Stimulated activated memory B cell treated with anti-CD40 and anti-IgM and Interleukin-4, amounts not matched to agents 10 μg/mL and 1 μg/mL and 100 μg/mL, for 72 hours (primary cell): ENCODE results near the gene HOMER3.
A peak's percentile ranks its signal among the peaks of the same experiment; 100 is the strongest.
"Not testable (repeated sequence)": the region's sequence is repeated elsewhere in the genome, so short reads cannot be mapped to it uniquely, and the experiment has no call there.

ENCODE experiments used
- ATAC-seq: fragments of 150-1000 bp; cut with Tn5 transposase; 2 replicates; pipeline ENCODE4 v1.10.0; 2021
- H3K27ac Mint-ChIP-seq: one replicate; pipeline ENCODE4 v1.8.0; 2022; ENCODE audit warnings: mild to moderate bottlenecking, mixed read lengths
- H3K27me3 Mint-ChIP-seq: one replicate; pipeline ENCODE4 v1.8.0; 2022; ENCODE audit warnings: mixed read lengths
- H3K36me3 Mint-ChIP-seq: one replicate; pipeline ENCODE4 v1.8.0; 2022; ENCODE audit warnings: mixed read lengths
- H3K4me1 Mint-ChIP-seq: one replicate; pipeline ENCODE4 v1.8.0; 2022; ENCODE audit warnings: mixed read lengths
- H3K4me3 Mint-ChIP-seq: one replicate; pipeline ENCODE4 v1.8.0; 2022; ENCODE audit warnings: mild to moderate bottlenecking, moderate library complexity, mixed read lengths
- H3K9me3 Mint-ChIP-seq: one replicate; pipeline ENCODE4 v1.8.0; 2022; ENCODE audit warnings: mixed read lengths

Gene HOMER3

GRCh38 chr19:18967358-18968146, 26.5 kb upstream of the HOMER3 start:
- ATAC-seq: no peak
- no peak overlapping the region for H3K4me3 Mint-ChIP-seq
- no peak overlapping the region for H3K27ac Mint-ChIP-seq
- no peaks in the 10 kb centered on the region for H3K4me1 Mint-ChIP-seq
- H3K9me3 Mint-ChIP-seq: no peaks in the 10 kb centered on the region
- no peaks in the 10 kb centered on the region for H3K36me3 Mint-ChIP-seq
- peaks cover 33% of the 10 kb centered on the region for H3K27me3 Mint-ChIP-seq

- no peak for ATAC-seq
- no peaks in the 10 kb centered on the region for H3K36me3 Mint-ChIP-seq
- no peak overlapping the region for H3K4me3 Mint-ChIP-seq
- no peaks in the 10 kb centered on the region for H3K9me3 Mint-ChIP-seq
- H3K27ac Mint-ChIP-seq: no peak overlapping the region
- H3K27me3 Mint-ChIP-seq: peaks cover 45% of the 10 kb centered on the region
- peaks cover 12% of the 10 kb centered on the region for H3K4me1 Mint-ChIP-seq
These were observed 25.3 kb upstream of the HOMER3 start for GRCh38 chr19:18966307-18966706.

- Mint-ChIP-seq H3K4me3 (no peak overlapping the region), H3K27me3 (peaks cover 36% of the 10 kb centered on the region), H3K4me1 (peaks cover 14% of the 10 kb centered on the region), H3K9me3 (no peaks in the 10 kb centered on the region), H3K27ac (no peak overlapping the region), H3K36me3 (no peaks in the 10 kb centered on the region)
- ATAC-seq: no peak
These were observed 23.1 kb upstream of the HOMER3 start for GRCh38 chr19:18964121-18964520.

GRCh38 chr19:18961767-18962620, 21.0 kb upstream of the HOMER3 start:
- H3K27me3 Mint-ChIP-seq: peaks cover 26% of the 10 kb centered on the region
- H3K36me3 Mint-ChIP-seq: no peaks in the 10 kb centered on the region
- no peak overlapping the region for H3K4me3 Mint-ChIP-seq
- peaks cover 14% of the 10 kb centered on the region for H3K4me1 Mint-ChIP-seq
- no peak overlapping the region for H3K27ac Mint-ChIP-seq
- ATAC-seq: no peak
- H3K9me3 Mint-ChIP-seq: no peaks in the 10 kb centered on the region

- Mint-ChIP-seq H3K36me3 (no peaks in the 10 kb centered on the region), H3K9me3 (no peaks in the 10 kb centered on the region), H3K27me3 (peaks cover 26% of the 10 kb centered on the region), H3K27ac (no peak overlapping the region), H3K4me1 (peaks cover 14% of the 10 kb centered on the region), H3K4me3 (no peak overlapping the region)
- no peak for ATAC-seq
These were observed 19.4 kb upstream of the HOMER3 start for GRCh38 chr19:18960370-18960769.

GRCh38 chr19:18955042-18955441, 14.0 kb upstream of the HOMER3 start:
- H3K4me3 Mint-ChIP-seq: no peak overlapping the region
- no peak for ATAC-seq
- H3K9me3 Mint-ChIP-seq: peaks cover 14% of the 10 kb centered on the region
- H3K27me3 Mint-ChIP-seq: no peaks in the 10 kb centered on the region
- no peak overlapping the region for H3K27ac Mint-ChIP-seq
- no peaks in the 10 kb centered on the region for H3K4me1 Mint-ChIP-seq
- no peaks in the 10 kb centered on the region for H3K36me3 Mint-ChIP-seq

GRCh38 chr19:18954094-18954493, 13.1 kb upstream of the HOMER3 start:
- no peaks in the 10 kb centered on the region for H3K36me3 Mint-ChIP-seq
- peaks cover 1% of the 10 kb centered on the region for H3K4me1 Mint-ChIP-seq
- no peak overlapping the region for H3K4me3 Mint-ChIP-seq
- no peak for ATAC-seq
- H3K9me3 Mint-ChIP-seq: peaks cover 14% of the 10 kb centered on the region
- no peak overlapping the region for H3K27ac Mint-ChIP-seq
- no peaks in the 10 kb centered on the region for H3K27me3 Mint-ChIP-seq

GRCh38 chr19:18952364-18953003, 11.5 kb upstream of the HOMER3 start:
- H3K27me3 Mint-ChIP-seq, H3K4me3 Mint-ChIP-seq, ATAC-seq, H3K27ac Mint-ChIP-seq, H3K36me3 Mint-ChIP-seq: not testable (repeated sequence)
- Mint-ChIP-seq H3K4me1 (peaks cover 15% of the 10 kb centered on the region), H3K9me3 (peaks cover 14% of the 10 kb centered on the region)

GRCh38 chr19:18951721-18952281, 10.8 kb upstream of the HOMER3 start:
- Mint-ChIP-seq H3K4me1 (peaks cover 20% of the 10 kb centered on the region), H3K27me3 (no peaks in the 10 kb centered on the region), H3K36me3 (no peaks in the 10 kb centered on the region), H3K4me3 (no peak overlapping the region), H3K9me3 (peaks cover 14% of the 10 kb centered on the region), H3K27ac (no peak overlapping the region)
- ATAC-seq: no peak

- Mint-ChIP-seq H3K36me3 (no peaks in the 10 kb centered on the region), H3K4me3 (no peak overlapping the region), H3K27ac (no peak overlapping the region), H3K27me3 (no peaks in the 10 kb centered on the region), H3K4me1 (peaks cover 34% of the 10 kb centered on the region), H3K9me3 (peaks cover 9% of the 10 kb centered on the region)
- no peak for ATAC-seq
These were observed 8.8 kb upstream of the HOMER3 start for GRCh38 chr19:18949858-18950257.

GRCh38 chr19:18948976-18949356, 7.9 kb upstream of the HOMER3 start:
- peaks cover 39% of the 10 kb centered on the region for H3K4me1 Mint-ChIP-seq
- ATAC-seq: no peak
- no peaks in the 10 kb centered on the region for H3K27me3 Mint-ChIP-seq
- H3K27ac Mint-ChIP-seq: peak overlapping the region; percentile 60
- H3K9me3 Mint-ChIP-seq: peaks cover under 1% of the 10 kb centered on the region
- H3K4me3 Mint-ChIP-seq: no peak overlapping the region
- H3K36me3 Mint-ChIP-seq: no peaks in the 10 kb centered on the region

GRCh38 chr19:18948075-18948975, 7.3 kb upstream of the HOMER3 start:
- peaks cover 39% of the 10 kb centered on the region for H3K4me1 Mint-ChIP-seq
- H3K9me3 Mint-ChIP-seq: no peaks in the 10 kb centered on the region
- H3K27me3 Mint-ChIP-seq: no peaks in the 10 kb centered on the region
- ATAC-seq: no peak
- peak overlapping the region; percentile 60 for H3K27ac Mint-ChIP-seq
- H3K36me3 Mint-ChIP-seq: no peaks in the 10 kb centered on the region
- H3K4me3 Mint-ChIP-seq: no peak overlapping the region

- peak overlapping the region; percentile 20 for H3K4me3 Mint-ChIP-seq
- H3K36me3 Mint-ChIP-seq: no peaks in the 10 kb centered on the region
- peaks cover 7% of the 10 kb centered on the region for H3K27me3 Mint-ChIP-seq
- H3K9me3 Mint-ChIP-seq: no peaks in the 10 kb centered on the region
- H3K4me1 Mint-ChIP-seq: peaks cover 45% of the 10 kb centered on the region
- peak; percentile 67 for ATAC-seq
- H3K27ac Mint-ChIP-seq: peak overlapping the region; percentile 61
These were observed 5.9 kb upstream of the HOMER3 start for GRCh38 chr19:18946918-18947317.

GRCh38 chr19:18946335-18946734, 5.3 kb upstream of the HOMER3 start:
- ATAC-seq: no peak

More at GRCh38 chr19:18946335-18946734, 5.3 kb upstream of the HOMER3 start:
- H3K27me3 Mint-ChIP-seq: peaks cover 13% of the 10 kb centered on the region
- no peaks in the 10 kb centered on the region for H3K9me3 Mint-ChIP-seq
- H3K36me3 Mint-ChIP-seq: no peaks in the 10 kb centered on the region
- peak overlapping the region; percentile 61 for H3K27ac Mint-ChIP-seq
- peaks cover 51% of the 10 kb centered on the region for H3K4me1 Mint-ChIP-seq
- no peak overlapping the region for H3K4me3 Mint-ChIP-seq
